Activated CD8-positive, alpha-beta T cell treated with anti-CD3 and anti-CD28 coated beads for 36 hours (primary cell): ENCODE results near the gene TMUB1. TPM values are rescaled to one million over a fixed set of nuclear protein-coding genes. Genes with fewer than 3 reads are reported as not detected.
"Not testable (repeated sequence)": the region's sequence is repeated elsewhere in the genome, so short reads cannot be mapped to it uniquely, and the experiment has no call there.

Source experiments
- ATAC-seq: fragments of 200-7000 bp; cut with Tn5 transposase; one replicate; pipeline ENCODE4 v1.10.0; 2021; ENCODE audit warnings: mild to moderate bottlenecking, moderate library complexity
- CTCF ChIA-PET: fragments of 350-600 bp; sonication (Branson Sonifier 250); formaldehyde crosslinking; loops from one replicate; lab custom pipeline; 2021; ENCODE audit warnings: antibody characterized with exemption; lab: Charles Lee
- POLR2A ChIA-PET: fragments of 350-600 bp; sonication (Branson Sonifier 250); formaldehyde crosslinking; loops from one replicate; lab custom pipeline; 2021; ENCODE audit warnings: antibody characterized with exemption; lab: Charles Lee
- DNase-seq: peaks from one replicate; pipeline ENCODE4 v3.0.0-alpha.2; 2020
- H3K27ac Mint-ChIP-seq: one replicate; pipeline ENCODE4 v1.8.0; 2021; ENCODE audit warnings: mild to moderate bottlenecking, mixed read lengths
- H3K27me3 Mint-ChIP-seq: one replicate; pipeline ENCODE4 v1.8.0; 2021; ENCODE audit warnings: mixed read lengths
- H3K36me3 Mint-ChIP-seq: one replicate; pipeline ENCODE4 v1.8.0; 2021; ENCODE audit warnings: low read depth, mixed read lengths
- H3K4me1 Mint-ChIP-seq: one replicate; pipeline ENCODE4 v1.8.0; 2021; ENCODE audit warnings: low read depth, mixed read lengths
- H3K4me3 Mint-ChIP-seq: one replicate; pipeline ENCODE4 v1.8.0; 2021; ENCODE audit warnings: mild to moderate bottlenecking, moderate library complexity, mixed read lengths
- H3K9me3 Mint-ChIP-seq: one replicate; pipeline ENCODE4 v1.8.0; 2021; ENCODE audit warnings: mixed read lengths
- intact Hi-C: fragments of 100-400 bp; cut with micrococcal nuclease; formaldehyde crosslinking; loops from one replicate; pipeline ENCODE4 v1.10.0; 2022
- total RNA-seq, 2 experiments: library from RNA; stranded (reverse); gene quantifications; one replicate each; pipeline ENCODE4 v1.2.3, GENCODE V29; 2021
- TF ChIP-seq, protein P1 (sequence below): fragments of 200-600 bp; IDR thresholded peaks from one replicate; pipeline ENCODE4 v1.8.0; 2022; ENCODE audit warnings: antibody characterized with exemption, mild to moderate bottlenecking

The TMUB1 gene
- total RNA-seq, 2 experiments from 2014 or later = 59.7 to 64.2 TPM

DNA sequence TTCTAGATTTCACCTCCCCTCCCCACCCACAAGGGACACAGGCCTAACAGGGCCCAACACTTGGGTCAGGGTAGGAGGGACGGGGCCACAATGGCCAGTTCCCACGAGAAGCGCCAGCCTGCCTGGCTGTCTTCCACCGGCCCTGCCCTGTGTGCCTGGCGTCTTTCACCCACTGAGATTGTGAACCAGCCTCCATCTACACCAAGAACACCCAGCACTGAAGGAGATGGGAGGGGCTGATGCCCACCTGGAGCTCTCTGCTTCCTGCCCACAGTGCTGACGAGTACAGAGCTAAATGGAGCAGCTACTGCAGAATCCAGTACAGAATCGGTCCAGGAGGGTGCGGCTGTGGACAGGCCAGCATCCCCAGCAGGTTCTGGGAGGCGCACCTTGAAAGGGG is 37.3 kb downstream of the TMUB1 start:
- intact Hi-C loops = no loop called here
- Mint-ChIP-seq H3K4me1 (no peaks in the 10 kb centered on the region), H3K4me3 (no peak overlapping the region), H3K27me3 (no peaks in the 10 kb centered on the region), H3K27ac (no peak overlapping the region), H3K36me3 (no peaks in the 10 kb centered on the region), H3K9me3 (no peaks in the 10 kb centered on the region)
- TF ChIP-seq, protein P1, sequence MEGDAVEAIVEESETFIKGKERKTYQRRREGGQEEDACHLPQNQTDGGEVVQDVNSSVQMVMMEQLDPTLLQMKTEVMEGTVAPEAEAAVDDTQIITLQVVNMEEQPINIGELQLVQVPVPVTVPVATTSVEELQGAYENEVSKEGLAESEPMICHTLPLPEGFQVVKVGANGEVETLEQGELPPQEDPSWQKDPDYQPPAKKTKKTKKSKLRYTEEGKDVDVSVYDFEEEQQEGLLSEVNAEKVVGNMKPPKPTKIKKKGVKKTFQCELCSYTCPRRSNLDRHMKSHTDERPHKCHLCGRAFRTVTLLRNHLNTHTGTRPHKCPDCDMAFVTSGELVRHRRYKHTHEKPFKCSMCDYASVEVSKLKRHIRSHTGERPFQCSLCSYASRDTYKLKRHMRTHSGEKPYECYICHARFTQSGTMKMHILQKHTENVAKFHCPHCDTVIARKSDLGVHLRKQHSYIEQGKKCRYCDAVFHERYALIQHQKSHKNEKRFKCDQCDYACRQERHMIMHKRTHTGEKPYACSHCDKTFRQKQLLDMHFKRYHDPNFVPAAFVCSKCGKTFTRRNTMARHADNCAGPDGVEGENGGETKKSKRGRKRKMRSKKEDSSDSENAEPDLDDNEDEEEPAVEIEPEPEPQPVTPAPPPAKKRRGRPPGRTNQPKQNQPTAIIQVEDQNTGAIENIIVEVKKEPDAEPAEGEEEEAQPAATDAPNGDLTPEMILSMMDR = no peak
- ChIA-PET CTCF (no interaction called here), POLR2A (interaction anchor here (1.1 to 1.5 kb wide), 3 partner anchors 9 to 32 kb away, joined by 3 to 4 read pairs (median 3); no protein-coding TSS in a partner anchor)
- ATAC-seq (no peak), DNase-seq (no peak)

DNA sequence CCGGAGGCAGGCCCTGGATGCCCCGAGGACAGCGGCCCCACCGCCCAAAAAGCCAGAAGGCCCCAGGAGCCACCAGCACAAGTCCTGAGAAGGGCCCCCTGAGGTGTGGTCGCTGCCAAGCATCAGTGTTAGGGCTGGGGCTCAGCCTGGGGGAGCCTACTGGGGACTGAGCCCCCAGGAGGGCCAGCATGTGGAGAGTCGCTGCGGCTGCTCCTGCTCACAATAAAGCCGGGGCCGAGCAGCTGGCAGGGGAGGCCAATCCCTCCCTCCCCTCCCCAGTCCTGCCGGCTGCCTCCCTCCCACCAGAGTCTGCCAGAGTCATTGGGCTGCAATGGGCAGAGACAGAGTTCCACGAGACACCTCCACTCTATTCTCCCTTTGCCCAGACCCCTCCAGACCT is 38.0 kb downstream of the TMUB1 start:
- Mint-ChIP-seq H3K4me1 (peaks cover 1% of the 10 kb centered on the region), H3K9me3 (no peaks in the 10 kb centered on the region), H3K27me3 (no peaks in the 10 kb centered on the region), H3K36me3 (no peaks in the 10 kb centered on the region), H3K4me3 (no peak overlapping the region), H3K27ac (no peak overlapping the region)
- ATAC-seq (no peak), DNase-seq (no peak)
- ChIA-PET POLR2A (interaction anchor here (1.1 to 1.5 kb wide), 2 partner anchors 8 to 32 kb away, joined by 3 to 4 read pairs; no protein-coding TSS in a partner anchor), CTCF (interaction anchor here (1.0 kb wide), 1 partner anchor 27 kb away, joined by 3 read pairs; no protein-coding TSS in a partner anchor)
- intact Hi-C loops = no loop called here
- TF ChIP-seq, protein P1 = no peak

DNA sequence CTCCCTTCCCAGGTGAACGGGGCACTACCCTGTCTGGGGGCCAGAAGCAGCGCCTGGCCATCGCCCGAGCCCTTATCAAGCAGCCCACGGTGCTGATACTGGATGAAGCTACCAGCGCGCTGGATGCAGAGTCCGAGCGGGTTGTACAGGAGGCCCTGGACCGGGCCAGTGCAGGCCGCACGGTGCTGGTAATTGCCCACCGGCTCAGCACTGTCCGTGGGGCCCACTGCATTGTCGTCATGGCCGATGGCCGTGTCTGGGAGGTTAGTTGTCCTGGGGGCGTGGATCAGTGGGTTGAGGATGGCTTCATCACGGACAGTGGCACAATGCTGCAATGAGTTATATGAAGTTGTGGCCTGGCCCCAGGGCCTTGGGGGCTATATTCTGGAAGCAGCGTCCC is 39.3 kb downstream of the TMUB1 start:
- peaks cover 14% of the 10 kb centered on the region for H3K4me1 Mint-ChIP-seq
- no peaks in the 10 kb centered on the region for H3K9me3 Mint-ChIP-seq
- TF ChIP-seq, protein P1 = no peak
- ChIA-PET POLR2A (interaction anchor here (0.6 kb wide), 1 partner anchor 11 kb away, joined by 3 read pairs; no protein-coding TSS in a partner anchor), CTCF (interaction anchor here (1.0 kb wide), 1 partner anchor 26 kb away, joined by 3 read pairs; no protein-coding TSS in a partner anchor)
- H3K27ac Mint-ChIP-seq = no peak overlapping the region
- ATAC-seq = no peak
- intact Hi-C loops = no loop called here
- no peak for DNase-seq
- H3K36me3 Mint-ChIP-seq = no peaks in the 10 kb centered on the region
- H3K27me3 Mint-ChIP-seq = no peaks in the 10 kb centered on the region
- no peak overlapping the region for H3K4me3 Mint-ChIP-seq

DNA sequence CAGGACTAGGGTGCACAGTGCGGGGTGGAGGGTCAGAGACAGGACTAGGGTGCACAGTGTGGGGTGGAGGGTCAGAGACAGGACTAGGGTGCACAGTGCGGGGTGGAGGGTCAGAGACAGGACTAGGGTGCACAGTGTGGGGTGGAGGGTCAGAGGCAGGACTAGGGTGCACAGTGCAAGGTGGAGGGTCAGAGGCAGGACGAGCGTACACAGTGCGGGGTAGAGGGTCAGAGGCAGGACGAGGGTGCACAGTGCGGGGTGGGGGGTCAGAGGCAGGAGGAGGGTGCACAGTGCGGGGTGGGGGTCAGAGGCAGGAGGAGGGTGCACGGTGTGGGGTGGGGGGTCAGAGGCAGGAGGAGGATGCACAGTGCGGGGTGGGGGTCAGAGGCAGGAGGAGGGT is 39.8 kb downstream of the TMUB1 start:
- H3K4me3 Mint-ChIP-seq, intact Hi-C loops, H3K27me3 Mint-ChIP-seq, POLR2A ChIA-PET, H3K9me3 Mint-ChIP-seq, ATAC-seq, DNase-seq, CTCF ChIA-PET, H3K27ac Mint-ChIP-seq, H3K36me3 Mint-ChIP-seq: not testable (repeated sequence)
- H3K4me1 Mint-ChIP-seq = peaks cover 20% of the 10 kb centered on the region

DNA sequence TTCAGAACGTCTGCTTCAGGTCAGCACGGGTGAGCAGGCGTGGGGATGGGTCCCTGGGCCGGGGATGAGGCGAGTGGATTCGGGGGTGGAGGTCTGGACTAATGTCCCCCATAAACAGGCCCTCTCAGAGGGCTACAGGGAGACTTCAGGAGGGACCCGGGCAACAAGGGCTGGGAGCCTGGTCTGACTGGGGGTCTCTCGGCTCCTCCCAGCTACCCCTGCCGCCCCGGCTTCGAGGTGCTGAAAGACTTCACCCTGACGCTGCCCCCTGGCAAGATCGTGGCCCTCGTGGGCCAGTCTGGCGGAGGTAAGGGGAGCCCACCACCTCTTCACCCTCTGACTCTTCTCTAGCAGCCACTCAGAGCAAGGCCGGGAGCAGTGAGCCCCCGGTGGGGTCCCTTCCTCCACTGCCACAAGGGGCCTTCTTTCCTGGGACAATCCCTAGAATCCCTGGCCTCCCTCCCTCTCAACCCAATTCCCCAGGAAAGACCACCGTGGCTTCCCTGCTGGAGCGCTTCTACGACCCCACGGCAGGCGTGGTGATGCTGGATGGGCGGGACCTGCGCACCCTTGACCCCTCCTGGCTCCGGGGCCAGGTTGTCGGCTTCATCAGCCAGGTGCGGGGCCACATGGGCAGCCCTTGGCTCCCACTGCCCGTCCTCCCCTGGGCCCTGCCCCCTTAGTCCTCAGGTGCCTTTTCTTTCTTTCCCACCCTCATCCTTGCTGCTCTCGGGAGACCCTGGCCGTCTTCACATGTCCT is 42.5 kb downstream of the TMUB1 start:
- POLR2A ChIA-PET = interaction anchor here (1.6 kb wide), 1 partner anchor 10 kb away, joined by 4 read pairs; no protein-coding TSS in a partner anchor
- ATAC-seq = no peak
- no peak for DNase-seq
- Mint-ChIP-seq H3K36me3 (peaks cover 3% of the 10 kb centered on the region), H3K4me3 (no peak overlapping the region), H3K9me3 (no peaks in the 10 kb centered on the region), H3K4me1 (peaks cover 20% of the 10 kb centered on the region), H3K27ac (no peak overlapping the region), H3K27me3 (no peaks in the 10 kb centered on the region)
- TF ChIP-seq, protein P1 = no peak
- intact Hi-C loops = no loop called here
- CTCF ChIA-PET = interaction anchor here (0.9 to 1.7 kb wide), 2 partner anchors 20 to 23 kb away, joined by 3 to 5 read pairs; no protein-coding TSS in a partner anchor
